BJ (cell line): ENCODE measurements around the gene PRTG. TPM values are rescaled to one million over a fixed set of nuclear protein-coding genes. Genes with fewer than 3 reads are reported as not detected.
"Not testable (repeated sequence)": the region's sequence is repeated elsewhere in the genome, so short reads cannot be mapped to it uniquely, and the experiment has no call there.

Experiments
- CTCF ChIA-PET: fragments of 350-600 bp; formaldehyde crosslinking; extraction: SDS; loops from one replicate; lab custom pipeline; 2021; ENCODE audit warnings: antibody characterized with exemption, inconsistent platforms; lab: Yijun Ruan, JAX
- POLR2A ChIA-PET: fragments of 300-600 bp; sonication (Branson Sonifier 250); formaldehyde crosslinking; extraction: SDS; loops from one replicate; lab custom pipeline; 2021; ENCODE audit warnings: antibody characterized with exemption; lab: Charles Lee
- DNase-seq: peaks from one replicate; pipeline ENCODE4 v3.0.0-alpha.2; 2011; ENCODE audit warnings: low read depth
- H3K27me3 ChIP-seq: 2 replicates; pipeline ENCODE4 v1.6.0; 2011; ENCODE audit warnings: low read length; ENCODE audit not compliant: control insufficient read depth, insufficient read depth
- H3K36me3 ChIP-seq: 2 replicates; pipeline ENCODE4 v1.5.1; 2011; ENCODE audit warnings: low read length; ENCODE audit not compliant: control insufficient read depth, insufficient read depth
- H3K4me3 ChIP-seq: 2 replicates; pipeline ENCODE4 v1.5.1; 2011; ENCODE audit warnings: low read depth, mild to moderate bottlenecking, control low read depth, low read length
- CTCF ChIP-seq: IDR thresholded peaks from 2 replicates; pipeline ENCODE4 v1.5.1; 2011; ENCODE audit warnings: low read depth, mild to moderate bottlenecking, control low read depth, inconsistent platforms, low read length, moderate library complexity; ENCODE audit not compliant: insufficient read depth
- polyA plus RNA-seq: library from polyadenylated mRNA; depleted of rRNA; stranded (reverse); fragments of >200 nt; gene quantifications from 2 replicates; pipeline ENCODE4 v1.2.3, GENCODE V29; 2011

The PRTG gene
- polyA plus RNA-seq, 1 experiment = 0.94 TPM

GRCh38 chr15:55700876-55701275 is 42.1 kb downstream of the PRTG start:
- ChIA-PET CTCF (no interaction called here), POLR2A (no interaction called here)
- Histone ChIP-seq H3K36me3 (no peaks in the 10 kb centered on the region), H3K4me3 (no peak overlapping the region), H3K27me3 (no peaks in the 10 kb centered on the region)
- DNase-seq = no peak
- no peak for TF ChIP-seq CTCF

DNA sequence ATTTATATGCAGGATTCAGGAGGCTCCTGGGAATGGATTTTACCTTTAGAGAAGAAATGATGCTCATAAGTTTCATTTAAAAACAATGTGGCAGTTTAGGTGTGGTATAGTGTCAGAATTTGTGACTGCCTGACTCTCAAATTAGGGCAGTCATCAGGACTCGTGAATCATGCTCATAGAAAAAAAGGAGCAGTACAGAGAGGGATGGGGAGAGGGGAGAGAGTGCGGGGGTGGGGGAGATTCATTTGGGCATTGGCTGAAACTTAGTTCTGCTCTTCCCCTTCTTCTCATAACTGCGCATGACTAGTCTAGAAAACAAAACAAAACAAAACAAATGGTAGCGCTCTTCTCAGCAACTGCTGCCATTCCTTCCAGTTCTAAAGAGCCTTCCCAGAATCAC is 44.3 kb downstream of the PRTG start:
- DNase-seq = no peak
- CTCF ChIA-PET = no interaction called here
- no peaks in the 10 kb centered on the region for H3K36me3 ChIP-seq
- POLR2A ChIA-PET = no interaction called here
- H3K4me3 ChIP-seq = no peak overlapping the region
- H3K27me3 ChIP-seq = no peaks in the 10 kb centered on the region
- TF ChIP-seq CTCF = no peak

- CTCF ChIA-PET = no interaction called here
- POLR2A ChIA-PET = no interaction called here
- Histone ChIP-seq H3K27me3 (no peaks in the 10 kb centered on the region), H3K36me3 (no peaks in the 10 kb centered on the region), H3K4me3 (no peak overlapping the region)
- TF ChIP-seq CTCF = no peak
- no peak for DNase-seq
These were observed 46.7 kb downstream of the PRTG start for GRCh38 chr15:55696221-55696620.

DNA sequence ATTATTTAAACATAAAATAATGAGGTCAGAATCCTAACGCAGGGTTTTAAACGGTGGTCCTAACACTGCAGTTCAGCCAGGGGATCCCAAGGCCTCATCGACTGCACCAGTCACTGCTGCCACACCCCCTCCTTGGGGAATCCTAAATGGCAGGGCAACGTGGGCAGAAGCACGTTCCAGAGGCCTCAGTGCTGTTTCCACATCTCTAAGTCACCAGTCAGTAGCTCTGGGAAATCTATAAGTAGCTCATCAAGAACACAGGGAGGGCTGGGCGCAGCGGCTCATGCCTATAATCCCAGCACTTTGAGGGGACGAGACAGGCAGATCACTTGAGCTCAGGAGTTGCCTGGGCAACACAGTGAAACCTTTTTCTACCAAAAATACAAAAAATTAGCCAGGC is 47.5 kb downstream of the PRTG start:
- ChIA-PET POLR2A (no interaction called here), CTCF (no interaction called here)
- no peak for TF ChIP-seq CTCF
- DNase-seq = no peak
- no peak overlapping the region for H3K4me3 ChIP-seq
- no peaks in the 10 kb centered on the region for H3K27me3 ChIP-seq
- H3K36me3 ChIP-seq = no peaks in the 10 kb centered on the region

GRCh38 chr15:55694652-55695150 is 48.3 kb downstream of the PRTG start:
- no peak overlapping the region for H3K4me3 ChIP-seq
- TF ChIP-seq CTCF = no peak
- ChIA-PET CTCF (no interaction called here), POLR2A (no interaction called here)
- peak; percentile 26 for DNase-seq
- no peaks in the 10 kb centered on the region for H3K27me3 ChIP-seq
- no peaks in the 10 kb centered on the region for H3K36me3 ChIP-seq

- H3K4me3 ChIP-seq, H3K27me3 ChIP-seq, DNase-seq, POLR2A ChIA-PET, CTCF ChIA-PET, H3K36me3 ChIP-seq: not testable (repeated sequence)
These were observed 49.8 kb downstream of the PRTG start for GRCh38 chr15:55693116-55693515.
